Coronary artery (tissue), 2 donors: Measurements from ENCODE around the gene PLCB3.
A peak's percentile ranks its signal among the peaks of the same experiment; 100 is the strongest.
"Not testable (repeated sequence)": the region's sequence is repeated elsewhere in the genome, so short reads cannot be mapped to it uniquely, and the experiment has no call there.

Experiments used
- DNase-seq: peaks from one replicate; pipeline ENCODE4 v3.0.0-alpha.2; 2017; ENCODE audit warnings: low spot score
- H3K27ac ChIP-seq, 2 donors: fragments of 200-600 bp; sonication (generic); one replicate each; pipeline ENCODE4 v1.5.1; 2016 to 2019
- H3K4me3 ChIP-seq: fragments of 200-600 bp; sonication (generic); 2 replicates; pipeline ENCODE4 v1.5.1; 2016; ENCODE audit warnings: mild to moderate bottlenecking, moderate library complexity
- CTCF ChIP-seq: fragments of 200-600 bp; sonication (generic); IDR thresholded peaks from one replicate; pipeline ENCODE4 v1.5.1; 2019; ENCODE audit warnings: antibody characterized with exemption

Gene PLCB3

GRCh38 chr11:64243236-64243854, 8.0 kb upstream of the PLCB3 start:
- no peak for TF ChIP-seq CTCF
- peak overlapping the region; percentile 96 for H3K4me3 ChIP-seq
- H3K27ac ChIP-seq, result peak overlapping the region in 1 of 2 donors; percentile 100
- DNase-seq, result no peak

- no peak for DNase-seq
- no peak overlapping the region for H3K27ac ChIP-seq
- TF ChIP-seq CTCF, result no peak
- H3K4me3 ChIP-seq, result no peak overlapping the region
These were observed 7.2 kb upstream of the PLCB3 start for GRCh38 chr11:64244107-64244506.

- H3K4me3 ChIP-seq, result peak overlapping the region; percentile 81
- no peak for TF ChIP-seq CTCF
These were observed 6.4 kb upstream of the PLCB3 start for GRCh38 chr11:64244966-64245365.

GRCh38 chr11:64245401-64245796, 5.9 kb upstream of the PLCB3 start:
- no peak for DNase-seq
- H3K4me3 ChIP-seq, result peak overlapping the region; percentile 81
- TF ChIP-seq CTCF, result no peak
- peak overlapping the region; percentile 87 to 95 for H3K27ac ChIP-seq

More at GRCh38 chr11:64244966-64245365, 6.4 kb upstream of the PLCB3 start:
- peak overlapping the region; percentile 87 to 95 for H3K27ac ChIP-seq
- no peak for DNase-seq

GRCh38 chr11:64245797-64246620, 5.3 kb upstream of the PLCB3 start:
- TF ChIP-seq CTCF, result no peak
- peak overlapping the region; percentile 87 to 95 for H3K27ac ChIP-seq
- peak; percentile 92 for DNase-seq
- peak overlapping the region; percentile 81 for H3K4me3 ChIP-seq

GRCh38 chr11:64246621-64246870, 4.8 kb upstream of the PLCB3 start:
- DNase-seq, result not testable (repeated sequence)
- Histone ChIP-seq H3K4me3 (peak overlapping the region; percentile 81), H3K27ac (peak overlapping the region; percentile 87 to 95)

- no peak for TF ChIP-seq CTCF
- Histone ChIP-seq H3K27ac (peak within 1 kb of the TSS; percentile 87 to 95), H3K4me3 (peak within 1 kb of the TSS; percentile 81)
- DNase-seq, result peak; percentile 93
These were observed 4.2 kb upstream of the PLCB3 start, which contains the start of gene PPP1R14B for GRCh38 chr11:64246871-64247728. TSS of gene PPP1R14B (minus strand) at chr11:64246943. CDS start at chr11:64246673, 270 bp downstream.
